ENCODE results near the gene KRTAP4-7. TPM values are rescaled to one million over a fixed set of nuclear protein-coding genes. Genes with fewer than 3 reads are reported as not detected.

The KRTAP4-7 gene
- total RNA-seq, 1 experiment from 2014 or later: not detected

DNA sequence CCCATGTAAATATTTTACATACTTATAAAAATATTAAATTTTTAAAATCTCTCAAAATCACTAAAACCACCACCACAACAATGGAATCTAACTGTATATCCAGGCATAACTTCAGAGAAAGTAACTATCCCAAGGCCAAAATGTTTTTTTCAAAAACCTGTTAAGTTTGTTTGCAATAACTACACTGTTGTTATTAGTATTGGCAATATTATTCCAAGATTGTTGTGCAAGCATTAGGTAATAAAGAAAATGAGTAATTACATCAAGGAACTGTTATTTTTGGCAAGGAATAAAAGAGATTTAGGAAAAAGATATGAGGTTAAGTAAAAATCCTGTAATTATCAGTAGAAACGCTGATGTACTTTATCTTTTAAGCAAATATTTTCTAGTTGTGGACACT is 43.4 kb downstream of the KRTAP4-7 start:
- CTCF ChIA-PET: no interaction called here
- intact Hi-C loops (cut with micrococcal nuclease; ENCODE audit: unreplicated experiment): no loop called here

GRCh38 chr17:41131979-41132378 is 48.0 kb downstream of the KRTAP4-7 start:
- Histone ChIP-seq H3K4me3 (ENCODE audit: low read depth in 2 of 2, low read length in 2 of 2) (no peak overlapping the region), H3K4me1 (ENCODE audit: control insufficient read depth, insufficient read depth, low read length) (no peaks in the 10 kb centered on the region), H3K27me3 (ENCODE audit: control insufficient read depth, insufficient read depth, low read length) (peaks cover 3% of the 10 kb centered on the region; the same call in 1 of the 2 replicates), H3K36me3 (ENCODE audit: control insufficient read depth, insufficient read depth, low read length) (no peaks in the 10 kb centered on the region), H3K27ac (ENCODE audit: low read length) (no peak overlapping the region), H3K9me3 (ENCODE audit: control insufficient read depth, insufficient read depth, low read depth, low read length) (no peaks in the 10 kb centered on the region)
- DNase-seq (ENCODE audit: low read depth, low spot score) (no peak), ATAC-seq (no peak)
- TF ChIP-seq SIN3A (IDR thresholded peaks at IDR 0.05; ENCODE audit: borderline replicate concordance, insufficient read depth, low read depth, low read length) (no peak), POLR2AphosphoS5 (IDR thresholded peaks at IDR 0.05; ENCODE audit: low read depth, low read length) (no peak), TCF7L2 (IDR thresholded peaks at IDR 0.05; ENCODE audit: low read depth, low read length) (no peak)
- TF ChIP-seq, protein P1, sequence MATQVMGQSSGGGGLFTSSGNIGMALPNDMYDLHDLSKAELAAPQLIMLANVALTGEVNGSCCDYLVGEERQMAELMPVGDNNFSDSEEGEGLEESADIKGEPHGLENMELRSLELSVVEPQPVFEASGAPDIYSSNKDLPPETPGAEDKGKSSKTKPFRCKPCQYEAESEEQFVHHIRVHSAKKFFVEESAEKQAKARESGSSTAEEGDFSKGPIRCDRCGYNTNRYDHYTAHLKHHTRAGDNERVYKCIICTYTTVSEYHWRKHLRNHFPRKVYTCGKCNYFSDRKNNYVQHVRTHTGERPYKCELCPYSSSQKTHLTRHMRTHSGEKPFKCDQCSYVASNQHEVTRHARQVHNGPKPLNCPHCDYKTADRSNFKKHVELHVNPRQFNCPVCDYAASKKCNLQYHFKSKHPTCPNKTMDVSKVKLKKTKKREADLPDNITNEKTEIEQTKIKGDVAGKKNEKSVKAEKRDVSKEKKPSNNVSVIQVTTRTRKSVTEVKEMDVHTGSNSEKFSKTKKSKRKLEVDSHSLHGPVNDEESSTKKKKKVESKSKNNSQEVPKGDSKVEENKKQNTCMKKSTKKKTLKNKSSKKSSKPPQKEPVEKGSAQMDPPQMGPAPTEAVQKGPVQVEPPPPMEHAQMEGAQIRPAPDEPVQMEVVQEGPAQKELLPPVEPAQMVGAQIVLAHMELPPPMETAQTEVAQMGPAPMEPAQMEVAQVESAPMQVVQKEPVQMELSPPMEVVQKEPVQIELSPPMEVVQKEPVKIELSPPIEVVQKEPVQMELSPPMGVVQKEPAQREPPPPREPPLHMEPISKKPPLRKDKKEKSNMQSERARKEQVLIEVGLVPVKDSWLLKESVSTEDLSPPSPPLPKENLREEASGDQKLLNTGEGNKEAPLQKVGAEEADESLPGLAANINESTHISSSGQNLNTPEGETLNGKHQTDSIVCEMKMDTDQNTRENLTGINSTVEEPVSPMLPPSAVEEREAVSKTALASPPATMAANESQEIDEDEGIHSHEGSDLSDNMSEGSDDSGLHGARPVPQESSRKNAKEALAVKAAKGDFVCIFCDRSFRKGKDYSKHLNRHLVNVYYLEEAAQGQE (IDR thresholded peaks at IDR 0.05; ENCODE audit: insufficient read depth in 1 of 2, low read depth in 2 of 2, low read length in 1 of 2): no peak
- TF ChIP-seq, protein P2, sequence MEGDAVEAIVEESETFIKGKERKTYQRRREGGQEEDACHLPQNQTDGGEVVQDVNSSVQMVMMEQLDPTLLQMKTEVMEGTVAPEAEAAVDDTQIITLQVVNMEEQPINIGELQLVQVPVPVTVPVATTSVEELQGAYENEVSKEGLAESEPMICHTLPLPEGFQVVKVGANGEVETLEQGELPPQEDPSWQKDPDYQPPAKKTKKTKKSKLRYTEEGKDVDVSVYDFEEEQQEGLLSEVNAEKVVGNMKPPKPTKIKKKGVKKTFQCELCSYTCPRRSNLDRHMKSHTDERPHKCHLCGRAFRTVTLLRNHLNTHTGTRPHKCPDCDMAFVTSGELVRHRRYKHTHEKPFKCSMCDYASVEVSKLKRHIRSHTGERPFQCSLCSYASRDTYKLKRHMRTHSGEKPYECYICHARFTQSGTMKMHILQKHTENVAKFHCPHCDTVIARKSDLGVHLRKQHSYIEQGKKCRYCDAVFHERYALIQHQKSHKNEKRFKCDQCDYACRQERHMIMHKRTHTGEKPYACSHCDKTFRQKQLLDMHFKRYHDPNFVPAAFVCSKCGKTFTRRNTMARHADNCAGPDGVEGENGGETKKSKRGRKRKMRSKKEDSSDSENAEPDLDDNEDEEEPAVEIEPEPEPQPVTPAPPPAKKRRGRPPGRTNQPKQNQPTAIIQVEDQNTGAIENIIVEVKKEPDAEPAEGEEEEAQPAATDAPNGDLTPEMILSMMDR (IDR thresholded peaks at IDR 0.05): no peak
- in situ Hi-C loops (cut with HindIII; ENCODE audit: low pct_unique_long_range_greater_than_20kb, low sequenced_read_pairs): no loop called here
- CTCF ChIA-PET: no interaction called here
- POLR2A ChIA-PET: no interaction called here
- BruUV-seq (replicated peaks): no TSS peak
- intact Hi-C loops (cut with micrococcal nuclease; ENCODE audit: unreplicated experiment): no loop called here

More for the DNA sequence above, 43.4 kb downstream of the KRTAP4-7 start:
- no peak for DNase-seq (ENCODE audit: low read depth, low spot score)
- ATAC-seq: no peak
- Histone ChIP-seq H3K27me3 (ENCODE audit: control insufficient read depth, insufficient read depth, low read length) (peaks cover 3% of the 10 kb centered on the region; the same call in 1 of the 2 replicates), H3K9me3 (ENCODE audit: control insufficient read depth, insufficient read depth, low read depth, low read length) (no peaks in the 10 kb centered on the region), H3K36me3 (ENCODE audit: control insufficient read depth, insufficient read depth, low read length) (no peaks in the 10 kb centered on the region), H3K27ac (ENCODE audit: low read length) (no peak overlapping the region), H3K4me1 (ENCODE audit: control insufficient read depth, insufficient read depth, low read length) (no peaks in the 10 kb centered on the region), H3K4me3 (ENCODE audit: low read depth in 2 of 2, low read length in 2 of 2) (no peak overlapping the region)
- TF ChIP-seq POLR2AphosphoS5 (IDR thresholded peaks at IDR 0.05; ENCODE audit: low read depth, low read length): no peak
- TF ChIP-seq, protein P1 (IDR thresholded peaks at IDR 0.05; ENCODE audit: insufficient read depth in 1 of 2, low read depth in 2 of 2, low read length in 1 of 2): no peak
- POLR2A ChIA-PET: no interaction called here
- BruUV-seq (replicated peaks): no TSS peak
- in situ Hi-C loops (cut with HindIII; ENCODE audit: low pct_unique_long_range_greater_than_20kb, low sequenced_read_pairs): no loop called here

All from Panc1 (cell line).